ENCODE results near the gene AOC3.
"Not testable (repeated sequence)": the region's sequence is repeated elsewhere in the genome, so short reads cannot be mapped to it uniquely, and the experiment has no call there.

The AOC3 gene

GRCh38 chr17:42849031-42849430 lies 2.0 kb upstream of the AOC3 start:
- H3K4me1 ChIP-seq (ENCODE audit: control insufficient read depth in 1 of 2, insufficient read depth in 2 of 2, low read length in 2 of 2), result no peaks in the 10 kb centered on the region
- H4K91ac ChIP-seq (ENCODE audit: low read depth, low read length), result no peak overlapping the region
- H4K8ac ChIP-seq (ENCODE audit: low read depth, low read length), result no peak overlapping the region
- H3K27ac ChIP-seq (ENCODE audit: low read depth, low read length), result no peak overlapping the region
- H4K12ac ChIP-seq (ENCODE audit: low read depth, low read length), result no peak overlapping the region
- H2BK120ac ChIP-seq (ENCODE audit: insufficient read depth, low read length, poor library complexity), result no peak overlapping the region
- H3K9me3 ChIP-seq (ENCODE audit: insufficient read depth, low read depth, low read length), result no peaks in the 10 kb centered on the region
- H3K18ac ChIP-seq (ENCODE audit: low read length), result no peak overlapping the region
- no CpG with 5 or more reads among the region's 9 CpGs for WGBS (ENCODE audit: extremely low coverage, insufficient coverage, insufficient read length)
- H3K14ac ChIP-seq (ENCODE audit: low read length), result no peak overlapping the region
- H3K4ac ChIP-seq (ENCODE audit: low read depth, low read length), result no peak overlapping the region
- no peaks in the 10 kb centered on the region for H3K79me2 ChIP-seq (ENCODE audit: control insufficient read depth, insufficient read depth, low read length, poor library complexity)
- H2AK5ac ChIP-seq (ENCODE audit: low read length), result no peak overlapping the region
- no peak overlapping the region for H3K4me2 ChIP-seq (ENCODE audit: low read length)
- H3K27me3 ChIP-seq (ENCODE audit: insufficient read depth, low read length), result no peaks in the 10 kb centered on the region
- H3K4me3 ChIP-seq (ENCODE audit: low read depth, low read length), result no peak overlapping the region
- no peaks in the 10 kb centered on the region for H3K79me1 ChIP-seq (ENCODE audit: low read length)
- H3K9ac ChIP-seq (ENCODE audit: low read length), result no peak overlapping the region
- no peak overlapping the region for H2AFZ ChIP-seq (ENCODE audit: insufficient read depth, low read length, poor library complexity)
- no peak for DNase-seq
- no peak overlapping the region for H2BK12ac ChIP-seq (ENCODE audit: low read length)
- no peak overlapping the region for H2BK5ac ChIP-seq (ENCODE audit: low read depth, low read length, poor library complexity)
- H3K36me3 ChIP-seq (ENCODE audit: control insufficient read depth in 1 of 2, insufficient read depth in 2 of 2, low read length in 2 of 2), result peaks cover 17 to 20% of the 10 kb centered on the region in 2 experiments
- H3K23ac ChIP-seq (ENCODE audit: low read length), result no peak overlapping the region

GRCh38 chr17:42849451-42850181 lies 1.4 kb upstream of the AOC3 start:
- H3K79me2 ChIP-seq (ENCODE audit: control insufficient read depth, insufficient read depth, low read length, poor library complexity), result no peaks in the 10 kb centered on the region
- no peaks in the 10 kb centered on the region for H3K9me3 ChIP-seq (ENCODE audit: insufficient read depth, low read depth, low read length)
- H2AFZ ChIP-seq (ENCODE audit: insufficient read depth, low read length, poor library complexity), result no peak overlapping the region
- no peak overlapping the region for H3K4ac ChIP-seq (ENCODE audit: low read depth, low read length)
- no peak overlapping the region for H3K9ac ChIP-seq (ENCODE audit: low read length)
- no peaks in the 10 kb centered on the region for H3K27me3 ChIP-seq (ENCODE audit: insufficient read depth, low read length)
- H4K8ac ChIP-seq (ENCODE audit: low read depth, low read length), result no peak overlapping the region
- no peak overlapping the region for H2AK5ac ChIP-seq (ENCODE audit: low read length)
- H2BK5ac ChIP-seq (ENCODE audit: low read depth, low read length, poor library complexity), result no peak overlapping the region
- no peak overlapping the region for H2BK120ac ChIP-seq (ENCODE audit: insufficient read depth, low read length, poor library complexity)
- no peak overlapping the region for H4K12ac ChIP-seq (ENCODE audit: low read depth, low read length)
- H3K18ac ChIP-seq (ENCODE audit: low read length), result no peak overlapping the region
- no peak overlapping the region for H3K27ac ChIP-seq (ENCODE audit: low read depth, low read length)
- no peak overlapping the region for H3K23ac ChIP-seq (ENCODE audit: low read length)
- WGBS (ENCODE audit: extremely low coverage, insufficient coverage, insufficient read length), result no CpG with 5 or more reads among the region's 8 CpGs
- no peak overlapping the region for H3K4me3 ChIP-seq (ENCODE audit: low read depth, low read length)
- peaks cover 11 to 15% of the 10 kb centered on the region in 2 experiments for H3K36me3 ChIP-seq (ENCODE audit: control insufficient read depth in 1 of 2, insufficient read depth in 2 of 2, low read length in 2 of 2)
- H3K4me2 ChIP-seq (ENCODE audit: low read length), result no peak overlapping the region
- no peaks in the 10 kb centered on the region for H3K79me1 ChIP-seq (ENCODE audit: low read length)
- DNase-seq, result no peak
- H4K91ac ChIP-seq (ENCODE audit: low read depth, low read length), result no peak overlapping the region
- no peak overlapping the region for H2BK12ac ChIP-seq (ENCODE audit: low read length)
- no peaks in the 10 kb centered on the region for H3K4me1 ChIP-seq (ENCODE audit: control insufficient read depth in 1 of 2, insufficient read depth in 2 of 2, low read length in 2 of 2)
- no peak overlapping the region for H3K14ac ChIP-seq (ENCODE audit: low read length)

GRCh38 chr17:42851371-42852240 lies 607 bp downstream of the AOC3 start:
- not testable (repeated sequence) for H4K8ac ChIP-seq (ENCODE audit: low read depth, low read length); H3K4me2 ChIP-seq (ENCODE audit: low read length); H3K4me3 ChIP-seq (ENCODE audit: low read depth, low read length); H4K12ac ChIP-seq (ENCODE audit: low read depth, low read length); H3K9me3 ChIP-seq (ENCODE audit: insufficient read depth, low read depth, low read length); H3K4me1 ChIP-seq (ENCODE audit: control insufficient read depth in 1 of 2, insufficient read depth in 2 of 2, low read length in 2 of 2); H3K79me2 ChIP-seq (ENCODE audit: control insufficient read depth, insufficient read depth, low read length, poor library complexity); H2AFZ ChIP-seq (ENCODE audit: insufficient read depth, low read length, poor library complexity); H2BK12ac ChIP-seq (ENCODE audit: low read length); H3K9ac ChIP-seq (ENCODE audit: low read length); H2AK5ac ChIP-seq (ENCODE audit: low read length); H4K91ac ChIP-seq (ENCODE audit: low read depth, low read length); H3K4ac ChIP-seq (ENCODE audit: low read depth, low read length); DNase-seq; H3K79me1 ChIP-seq (ENCODE audit: low read length); H3K23ac ChIP-seq (ENCODE audit: low read length); H3K27ac ChIP-seq (ENCODE audit: low read depth, low read length); H3K18ac ChIP-seq (ENCODE audit: low read length); H3K14ac ChIP-seq (ENCODE audit: low read length); H2BK5ac ChIP-seq (ENCODE audit: low read depth, low read length, poor library complexity); H3K27me3 ChIP-seq (ENCODE audit: insufficient read depth, low read length); H3K36me3 ChIP-seq (ENCODE audit: control insufficient read depth in 1 of 2, insufficient read depth in 2 of 2, low read length in 2 of 2); H2BK120ac ChIP-seq (ENCODE audit: insufficient read depth, low read length, poor library complexity)
- WGBS (ENCODE audit: extremely low coverage, insufficient coverage, insufficient read length), result no CpG with 5 or more reads among the region's 28 CpGs

- Histone ChIP-seq H3K4me2 (ENCODE audit: low read length) (no peak overlapping the region), H3K79me1 (ENCODE audit: low read length) (no peaks in the 10 kb centered on the region), H2BK12ac (ENCODE audit: low read length) (no peak overlapping the region), H4K8ac (ENCODE audit: low read depth, low read length) (no peak overlapping the region), H3K4me1 (ENCODE audit: control insufficient read depth in 1 of 2, insufficient read depth in 2 of 2, low read length in 2 of 2) (no peaks in the 10 kb centered on the region), H2BK5ac (ENCODE audit: low read depth, low read length, poor library complexity) (no peak overlapping the region), H3K27ac (ENCODE audit: low read depth, low read length) (no peak overlapping the region), H2BK120ac (ENCODE audit: insufficient read depth, low read length, poor library complexity) (no peak overlapping the region), H3K27me3 (ENCODE audit: insufficient read depth, low read length) (no peaks in the 10 kb centered on the region), H3K18ac (ENCODE audit: low read length) (no peak overlapping the region), H3K14ac (ENCODE audit: low read length) (no peak overlapping the region), H4K12ac (ENCODE audit: low read depth, low read length) (no peak overlapping the region), H3K4ac (ENCODE audit: low read depth, low read length) (no peak overlapping the region), H2AK5ac (ENCODE audit: low read length) (no peak overlapping the region), H3K36me3 (ENCODE audit: control insufficient read depth in 1 of 2, insufficient read depth in 2 of 2, low read length in 2 of 2) (no peaks in the 10 kb centered on the region), H2AFZ (ENCODE audit: insufficient read depth, low read length, poor library complexity) (no peak overlapping the region), H3K9me3 (ENCODE audit: insufficient read depth, low read depth, low read length) (no peaks in the 10 kb centered on the region), H3K4me3 (ENCODE audit: low read depth, low read length) (no peak overlapping the region), H4K91ac (ENCODE audit: low read depth, low read length) (no peak overlapping the region), H3K23ac (ENCODE audit: low read length) (no peak overlapping the region), H3K79me2 (ENCODE audit: control insufficient read depth, insufficient read depth, low read length, poor library complexity) (no peaks in the 10 kb centered on the region), H3K9ac (ENCODE audit: low read length) (no peak overlapping the region)
- WGBS (ENCODE audit: extremely low coverage, insufficient coverage, insufficient read length), result no CpG with 5 or more reads among the region's 15 CpGs
- DNase-seq, result no peak
Observed at GRCh38 chr17:42852351-42852750, 1.4 kb downstream of the AOC3 start.
